ENCODE results near the gene POGZ. TPM values are rescaled to one million over a fixed set of nuclear protein-coding genes. Genes with fewer than 3 reads are reported as not detected.

POGZ gene
- total RNA-seq, 8 experiments from 2014 or later: 13.2 to 98.2 (median 55.7) TPM

GRCh38 chr1:151494741-151495281 lies 35.5 kb upstream of the POGZ start:
- H3K27ac ChIP-seq: peak overlapping the region in 1 of 2 donors; percentile 10
- no CpG with 5 or more reads among the region's 1 CpG for WGBS, 10 experiments
- in situ Hi-C loops (cut with MboI; ENCODE audit: low pct_unique_long_range_greater_than_20kb in 2 of 9, low sequenced_read_pairs in 9 of 9, unreplicated experiment in 9 of 9): no loop called here
- no peak overlapping the region for H3K4me3 ChIP-seq
- H3K4me1 ChIP-seq (replicated peaks in 1 of 2): peaks cover 4 to 10% of the 10 kb centered on the region in 2 donors
- ATAC-seq (replicated peaks in 6 of 8): peak; percentile 83 to 98 (median 94)

- Histone ChIP-seq H3K4me3 (no peak overlapping the region), H3K27ac (no peak overlapping the region), H3K4me1 (replicated peaks in 1 of 2) (peaks cover 4 to 10% of the 10 kb centered on the region in 2 donors)
- in situ Hi-C loops (cut with MboI; ENCODE audit: low pct_unique_long_range_greater_than_20kb in 2 of 9, low sequenced_read_pairs in 9 of 9, unreplicated experiment in 9 of 9): no loop called here
- WGBS, 10 experiments: 49 to 100% (median 83%) methylated on average over 2 to 3 of the region's 3 CpGs
- ATAC-seq (replicated peaks in 6 of 8): no peak
Measured at GRCh38 chr1:151493042-151493441, 33.7 kb upstream of the POGZ start.

- in situ Hi-C loops (cut with MboI; ENCODE audit: low pct_unique_long_range_greater_than_20kb in 2 of 9, low sequenced_read_pairs in 9 of 9, unreplicated experiment in 9 of 9): no loop called here
- WGBS, 10 experiments: 13 to 80% methylated on average over 1 of the region's 1 CpG; no CpG with 5 or more reads in 8 of the 10 experiments
- Histone ChIP-seq H3K27ac (no peak overlapping the region), H3K4me1 (replicated peaks in 1 of 2) (peaks cover 4 to 10% of the 10 kb centered on the region in 2 donors), H3K4me3 (no peak overlapping the region)
- no peak for ATAC-seq (replicated peaks in 6 of 8)
Measured at GRCh38 chr1:151492120-151492519, 32.8 kb upstream of the POGZ start.

GRCh38 chr1:151491641-151492040 lies 32.3 kb upstream of the POGZ start:
- Histone ChIP-seq H3K27ac (no peak overlapping the region), H3K4me3 (no peak overlapping the region), H3K4me1 (replicated peaks in 1 of 2) (peaks cover 4 to 10% of the 10 kb centered on the region in 2 donors)
- WGBS, 10 experiments: 57 to 100% (median 82%) methylated on average over 1 to 5 of the region's 5 CpGs; no CpG with 5 or more reads in 2 of the 10 experiments
- in situ Hi-C loops (cut with MboI; ENCODE audit: low pct_unique_long_range_greater_than_20kb in 2 of 9, low sequenced_read_pairs in 9 of 9, unreplicated experiment in 9 of 9): no loop called here
- ATAC-seq (replicated peaks in 6 of 8): no peak

- no peak overlapping the region for H3K4me3 ChIP-seq
- no peaks in the 10 kb centered on the region for H3K4me1 ChIP-seq (replicated peaks in 1 of 2)
- WGBS, 10 experiments: 71 to 100% (median 78%) methylated on average over 1 of the region's 1 CpG; no CpG with 5 or more reads in 5 of the 10 experiments
- no peak overlapping the region for H3K27ac ChIP-seq
- peak in 1 of 8 experiments; percentile 17 for ATAC-seq (replicated peaks in 6 of 8)
- in situ Hi-C loops (cut with MboI; ENCODE audit: low pct_unique_long_range_greater_than_20kb in 2 of 9, low sequenced_read_pairs in 9 of 9, unreplicated experiment in 9 of 9): no loop called here
Measured at GRCh38 chr1:151486557-151486956, 27.3 kb upstream of the POGZ start.

GRCh38 chr1:151485685-151486255 lies 26.5 kb upstream of the POGZ start:
- Histone ChIP-seq H3K4me3 (no peak overlapping the region), H3K4me1 (replicated peaks in 1 of 2) (no peaks in the 10 kb centered on the region), H3K27ac (no peak overlapping the region)
- WGBS, 10 experiments: 25 to 81% (median 58%) methylated on average over 1 to 5 of the region's 5 CpGs; no CpG with 5 or more reads in 1 of the 10 experiments
- no peak for ATAC-seq (replicated peaks in 6 of 8)
- in situ Hi-C loops (cut with MboI; ENCODE audit: low pct_unique_long_range_greater_than_20kb in 2 of 9, low sequenced_read_pairs in 9 of 9, unreplicated experiment in 9 of 9): no loop called here

- in situ Hi-C loops (cut with MboI; ENCODE audit: low pct_unique_long_range_greater_than_20kb in 2 of 9, low sequenced_read_pairs in 9 of 9, unreplicated experiment in 9 of 9): no loop called here
- H3K4me3 ChIP-seq: no peak overlapping the region
- WGBS, 10 experiments: 43 to 100% (median 83%) methylated on average over 1 of the region's 1 CpG; no CpG with 5 or more reads in 3 of the 10 experiments
- no peak overlapping the region for H3K27ac ChIP-seq
- ATAC-seq (replicated peaks in 6 of 8): no peak
- H3K4me1 ChIP-seq (replicated peaks in 1 of 2): no peaks in the 10 kb centered on the region
Measured at GRCh38 chr1:151482017-151482416, 22.7 kb upstream of the POGZ start.

- H3K4me1 ChIP-seq (replicated peaks in 1 of 2): peaks cover 0 to 5% of the 10 kb centered on the region in 2 donors
- in situ Hi-C loops (cut with MboI; ENCODE audit: low pct_unique_long_range_greater_than_20kb in 2 of 9, low sequenced_read_pairs in 9 of 9, unreplicated experiment in 9 of 9): no loop called here
- no peak for ATAC-seq (replicated peaks in 6 of 8)
- H3K27ac ChIP-seq: no peak overlapping the region
- 34 to 90% (median 77%) methylated on average over 3 to 5 of the region's 5 CpGs; no CpG with 5 or more reads in 2 of the 10 experiments for WGBS, 10 experiments
- no peak overlapping the region for H3K4me3 ChIP-seq
Measured at GRCh38 chr1:151479462-151479861, 20.2 kb upstream of the POGZ start.

GRCh38 chr1:151478923-151479322 lies 19.6 kb upstream of the POGZ start:
- Histone ChIP-seq H3K4me1 (replicated peaks in 1 of 2) (peaks cover 0 to 5% of the 10 kb centered on the region in 2 donors), H3K27ac (no peak overlapping the region), H3K4me3 (no peak overlapping the region)
- ATAC-seq (replicated peaks in 6 of 8): no peak
- WGBS, 10 experiments: 0 to 84% (median 71%) methylated on average over 1 to 2 of the region's 2 CpGs; no CpG with 5 or more reads in 1 of the 10 experiments
- in situ Hi-C loops (cut with MboI; ENCODE audit: low pct_unique_long_range_greater_than_20kb in 2 of 9, low sequenced_read_pairs in 9 of 9, unreplicated experiment in 9 of 9): no loop called here

- in situ Hi-C loops (cut with MboI; ENCODE audit: low pct_unique_long_range_greater_than_20kb in 2 of 9, low sequenced_read_pairs in 9 of 9, unreplicated experiment in 9 of 9): no loop called here
Measured at GRCh38 chr1:151478140-151478812, 19.0 kb upstream of the POGZ start.

GRCh38 chr1:151477066-151477465 lies 17.8 kb upstream of the POGZ start:
- 54 to 88% (median 76%) methylated on average over 1 to 3 of the region's 3 CpGs for WGBS, 10 experiments
- in situ Hi-C loops (cut with MboI; ENCODE audit: low pct_unique_long_range_greater_than_20kb in 2 of 9, low sequenced_read_pairs in 9 of 9, unreplicated experiment in 9 of 9): no loop called here
- peaks cover 0 to 5% of the 10 kb centered on the region in 2 donors for H3K4me1 ChIP-seq (replicated peaks in 1 of 2)
- ATAC-seq (replicated peaks in 6 of 8): no peak
- H3K27ac ChIP-seq: no peak overlapping the region
- H3K4me3 ChIP-seq: no peak overlapping the region

More at GRCh38 chr1:151478140-151478812, 19.0 kb upstream of the POGZ start:
- Histone ChIP-seq H3K27ac (no peak overlapping the region), H3K4me1 (replicated peaks in 1 of 2) (peaks cover 0 to 5% of the 10 kb centered on the region in 2 donors), H3K4me3 (no peak overlapping the region)
- WGBS, 10 experiments: 50 to 100% (median 81%) methylated on average over 1 of the region's 1 CpG; no CpG with 5 or more reads in 2 of the 10 experiments
- no peak for ATAC-seq (replicated peaks in 6 of 8)

GRCh38 chr1:151476083-151476482 lies 16.8 kb upstream of the POGZ start:
- WGBS, 10 experiments: 41 to 100% (median 82%) methylated on average over 1 to 6 of the region's 6 CpGs; no CpG with 5 or more reads in 1 of the 10 experiments
- Histone ChIP-seq H3K4me3 (no peak overlapping the region), H3K27ac (no peak overlapping the region), H3K4me1 (replicated peaks in 1 of 2) (peaks cover 0 to 5% of the 10 kb centered on the region in 2 donors)
- in situ Hi-C loops (cut with MboI; ENCODE audit: low pct_unique_long_range_greater_than_20kb in 2 of 9, low sequenced_read_pairs in 9 of 9, unreplicated experiment in 9 of 9): no loop called here
- no peak for ATAC-seq (replicated peaks in 6 of 8)

GRCh38 chr1:151475175-151475574 lies 15.9 kb upstream of the POGZ start:
- in situ Hi-C loops (cut with MboI; ENCODE audit: low pct_unique_long_range_greater_than_20kb in 2 of 9, low sequenced_read_pairs in 9 of 9, unreplicated experiment in 9 of 9): no loop called here
- H3K27ac ChIP-seq: no peak overlapping the region

More at GRCh38 chr1:151475175-151475574, 15.9 kb upstream of the POGZ start:
- H3K4me1 ChIP-seq (replicated peaks in 1 of 2): peaks cover 0 to 5% of the 10 kb centered on the region in 2 donors
- H3K4me3 ChIP-seq: no peak overlapping the region
- ATAC-seq (replicated peaks in 6 of 8): peak in 1 of 8 experiments; percentile 26
- 88 to 100% (median 95%) methylated on average over 1 of the region's 1 CpG; no CpG with 5 or more reads in 4 of the 10 experiments for WGBS, 10 experiments

All from motor neuron (in vitro differentiated cells).